ENCODE data around the gene ARPC1A.
"Not testable (repeated sequence)": the region's sequence is repeated elsewhere in the genome, so short reads cannot be mapped to it uniquely, and the experiment has no call there.

GRCh38 chr7:99387239-99387635, 61.5 kb downstream of the ARPC1A start:
- not testable (repeated sequence) for TF ChIP-seq CTCF (conservative IDR thresholded peaks at IDR 0.05; ENCODE audit: low read depth, low read length); EZH2 (IDR thresholded peaks at IDR 0.05; ENCODE audit: low read length, unreplicated experiment)
